ENCODE data around the gene MYO18A. TPM values are rescaled to one million over a fixed set of nuclear protein-coding genes. Genes with fewer than 3 reads are reported as not detected.

Gene MYO18A
- total RNA-seq, 1 donor from 2014 or later = 36.6 TPM

DNA sequence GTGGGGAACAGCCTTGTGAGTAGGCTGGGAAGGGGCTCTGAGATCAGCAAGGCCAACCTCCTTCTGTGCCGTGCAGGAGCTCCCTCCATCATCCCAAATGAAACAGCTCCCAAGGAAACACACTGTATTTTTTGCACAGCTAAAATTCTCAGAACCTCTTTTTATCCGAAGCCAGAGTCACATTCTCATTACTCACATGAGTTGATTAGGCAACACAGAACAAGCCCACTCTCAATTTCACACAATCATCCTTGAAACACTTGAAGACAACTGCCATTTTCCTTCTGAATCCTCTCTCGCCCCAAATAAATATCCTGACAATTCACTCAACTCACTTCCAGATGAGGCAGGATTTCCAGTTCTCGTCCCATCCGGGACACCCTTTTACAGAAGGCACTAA lies 66.1 kb downstream of the MYO18A start:
- peaks cover 8% of the 10 kb centered on the region for H3K4me1 Mint-ChIP-seq
- DNase-seq = no peak
- H3K27me3 Mint-ChIP-seq = no peaks in the 10 kb centered on the region
- intact Hi-C loops (cut with micrococcal nuclease) = loop anchor here (10.0 kb wide), 1 partner anchor 469 kb away; the partner anchor contains the start of gene BLTP2
- H3K36me3 Mint-ChIP-seq (ENCODE audit: low read depth) = peaks cover 27% of the 10 kb centered on the region
- H3K9me3 Mint-ChIP-seq = no peaks in the 10 kb centered on the region
- no peak overlapping the region for H3K27ac Mint-ChIP-seq
- H3K4me3 Mint-ChIP-seq = no peak overlapping the region

DNA sequence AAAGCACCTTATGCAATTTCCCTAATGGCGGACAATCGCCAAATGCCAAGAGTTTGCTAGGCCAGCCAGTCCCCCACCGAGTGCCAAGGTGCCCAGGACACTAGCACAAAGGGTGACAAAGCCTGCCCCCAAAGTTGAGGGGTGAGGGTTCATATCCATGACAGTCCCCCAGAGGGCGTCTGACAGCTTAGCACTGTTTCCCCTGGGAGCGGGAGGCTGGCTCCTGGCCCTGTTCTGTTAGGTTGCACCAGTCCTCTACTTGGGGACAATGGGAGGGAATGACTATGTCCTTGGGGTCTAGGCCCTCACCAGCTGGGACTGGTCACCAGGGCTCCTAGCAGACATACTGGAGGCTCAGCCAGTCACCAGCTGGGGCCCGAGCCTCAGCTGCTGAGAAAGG lies 66.9 kb downstream of the MYO18A start:
- DNase-seq = no peak
- Mint-ChIP-seq H3K4me3 (no peak overlapping the region), H3K36me3 (ENCODE audit: low read depth) (peaks cover 22% of the 10 kb centered on the region), H3K27me3 (no peaks in the 10 kb centered on the region), H3K4me1 (peaks cover 8% of the 10 kb centered on the region), H3K27ac (no peak overlapping the region), H3K9me3 (no peaks in the 10 kb centered on the region)
- intact Hi-C loops (cut with micrococcal nuclease) = loop anchor here (10.0 kb wide), 1 partner anchor 469 kb away; the partner anchor contains the start of gene BLTP2

DNA sequence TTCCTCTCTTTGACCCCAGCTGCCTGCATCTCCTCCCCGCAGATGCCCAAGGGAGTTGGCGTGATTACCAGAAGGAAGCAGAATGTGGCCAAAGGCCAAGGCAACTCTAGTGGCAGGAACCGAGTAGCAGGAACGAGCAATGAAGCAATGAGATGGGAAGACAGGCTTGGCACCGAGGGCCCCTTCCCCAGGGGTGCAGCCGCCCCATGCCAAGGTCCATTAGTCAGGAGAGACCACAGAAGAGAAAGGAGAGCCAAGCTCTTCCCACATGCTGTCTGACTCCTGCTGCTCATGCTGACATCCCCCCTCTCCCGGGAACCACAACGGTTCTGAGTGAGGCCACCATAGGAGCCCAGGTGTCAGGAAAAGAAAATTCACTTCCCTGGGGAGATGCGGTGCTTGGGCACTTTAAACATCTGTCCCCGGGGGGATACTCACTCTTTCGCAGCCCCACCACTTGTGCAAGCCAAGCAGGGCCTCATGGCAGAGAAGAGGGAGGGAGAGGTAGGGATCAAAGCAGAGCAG lies 67.4 kb downstream of the MYO18A start:
- no peaks in the 10 kb centered on the region for H3K9me3 Mint-ChIP-seq
- no peaks in the 10 kb centered on the region for H3K27me3 Mint-ChIP-seq
- DNase-seq = no peak
- intact Hi-C loops (cut with micrococcal nuclease) = loop anchor here (1.0 to 10.0 kb wide), 2 partner anchors 148 to 468 kb away; partner anchors contain the start of gene BLTP2
- peaks cover 8% of the 10 kb centered on the region for H3K4me1 Mint-ChIP-seq
- H3K4me3 Mint-ChIP-seq = no peak overlapping the region
- H3K36me3 Mint-ChIP-seq (ENCODE audit: low read depth) = peaks cover 25% of the 10 kb centered on the region
- no peak overlapping the region for H3K27ac Mint-ChIP-seq

DNA sequence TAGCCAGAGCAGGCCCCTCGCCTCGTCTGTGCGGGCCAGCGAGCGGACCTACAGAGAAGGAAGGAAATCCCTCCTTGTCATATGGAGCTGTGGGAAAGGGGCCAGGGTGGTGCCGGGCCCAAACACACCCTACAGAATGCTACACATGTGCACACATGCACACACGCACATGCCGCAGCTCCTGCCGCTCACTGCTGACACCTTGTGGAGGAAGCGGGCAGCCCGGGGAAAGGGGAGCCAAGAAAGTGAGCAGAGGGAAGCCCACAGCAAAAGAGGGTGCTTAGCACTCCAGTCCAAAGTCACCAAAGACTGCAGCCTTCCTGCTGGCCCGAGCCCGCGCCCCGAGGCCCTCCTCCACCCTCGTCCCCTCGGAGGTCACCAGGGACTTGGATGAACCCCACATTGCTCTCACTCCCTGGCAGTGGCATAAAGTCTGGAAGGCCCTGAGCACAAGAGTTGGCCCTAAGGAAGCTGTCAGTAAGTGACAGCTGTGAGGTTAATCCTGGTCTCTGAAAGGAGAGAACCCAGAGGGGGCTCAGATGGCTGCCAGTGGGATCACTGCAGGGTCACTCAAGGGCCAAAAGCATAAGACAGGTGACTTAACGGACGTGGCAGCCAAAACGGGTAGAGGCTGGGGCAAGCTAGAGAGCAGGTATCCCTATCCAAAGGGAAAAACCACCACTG lies 68.2 kb downstream of the MYO18A start:
- H3K4me1 Mint-ChIP-seq = peaks cover 5% of the 10 kb centered on the region
- H3K9me3 Mint-ChIP-seq = no peaks in the 10 kb centered on the region
- no peak overlapping the region for H3K4me3 Mint-ChIP-seq
- no peaks in the 10 kb centered on the region for H3K27me3 Mint-ChIP-seq
- no peak overlapping the region for H3K27ac Mint-ChIP-seq
- peak; percentile 91 for DNase-seq
- H3K36me3 Mint-ChIP-seq (ENCODE audit: low read depth) = peaks cover 28% of the 10 kb centered on the region
- intact Hi-C loops (cut with micrococcal nuclease) = loop anchor here (1.0 to 10.0 kb wide), 2 partner anchors 147 to 467 kb away; partner anchors contain the start of gene BLTP2

DNA sequence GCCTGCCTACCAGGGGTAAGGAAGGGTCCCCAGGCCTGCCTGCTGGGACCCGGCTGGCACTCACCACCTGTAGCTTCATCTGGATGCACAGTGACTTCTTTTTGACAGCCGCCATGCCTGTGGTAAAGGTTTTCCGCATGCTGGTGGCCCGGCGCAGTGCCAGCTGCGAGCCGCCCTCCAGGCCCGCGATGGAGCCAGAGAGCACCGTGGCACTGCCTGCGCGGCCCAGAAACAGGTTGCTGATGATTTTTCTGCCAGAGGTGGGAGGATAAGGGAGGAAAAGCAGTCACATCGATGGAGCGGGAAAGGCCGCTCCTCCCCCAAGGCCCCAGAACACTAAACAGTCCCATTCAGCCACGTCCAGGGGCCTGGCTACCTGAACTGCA lies 69.8 kb downstream of the MYO18A start:
- intact Hi-C loops (cut with micrococcal nuclease) = loop anchor here (10.0 kb wide), 1 partner anchor 466 kb away; the partner anchor contains the start of gene BLTP2
- no peaks in the 10 kb centered on the region for H3K27me3 Mint-ChIP-seq
- DNase-seq = no peak
- peaks cover 36% of the 10 kb centered on the region for H3K36me3 Mint-ChIP-seq (ENCODE audit: low read depth)
- no peak overlapping the region for H3K27ac Mint-ChIP-seq
- H3K4me3 Mint-ChIP-seq = no peak overlapping the region
- H3K4me1 Mint-ChIP-seq = no peaks in the 10 kb centered on the region
- H3K9me3 Mint-ChIP-seq = no peaks in the 10 kb centered on the region

- H3K4me1 Mint-ChIP-seq = no peaks in the 10 kb centered on the region
These were observed 70.5 kb downstream of the MYO18A start for GRCh38 chr17:29109477-29110371.

GRCh38 chr17:29108823-29109476 lies 71.2 kb downstream of the MYO18A start:
- Mint-ChIP-seq H3K9me3 (no peaks in the 10 kb centered on the region), H3K4me1 (no peaks in the 10 kb centered on the region)

More at GRCh38 chr17:29109477-29110371, 70.5 kb downstream of the MYO18A start:
- no peaks in the 10 kb centered on the region for H3K9me3 Mint-ChIP-seq
- DNase-seq = no peak
- H3K4me3 Mint-ChIP-seq = no peak overlapping the region
- H3K27me3 Mint-ChIP-seq = no peaks in the 10 kb centered on the region
- H3K36me3 Mint-ChIP-seq (ENCODE audit: low read depth) = peaks cover 39% of the 10 kb centered on the region
- intact Hi-C loops (cut with micrococcal nuclease) = loop anchor here (10.0 kb wide), 1 partner anchor 465 kb away; the partner anchor contains the start of gene BLTP2
- H3K27ac Mint-ChIP-seq = no peak overlapping the region

DNA sequence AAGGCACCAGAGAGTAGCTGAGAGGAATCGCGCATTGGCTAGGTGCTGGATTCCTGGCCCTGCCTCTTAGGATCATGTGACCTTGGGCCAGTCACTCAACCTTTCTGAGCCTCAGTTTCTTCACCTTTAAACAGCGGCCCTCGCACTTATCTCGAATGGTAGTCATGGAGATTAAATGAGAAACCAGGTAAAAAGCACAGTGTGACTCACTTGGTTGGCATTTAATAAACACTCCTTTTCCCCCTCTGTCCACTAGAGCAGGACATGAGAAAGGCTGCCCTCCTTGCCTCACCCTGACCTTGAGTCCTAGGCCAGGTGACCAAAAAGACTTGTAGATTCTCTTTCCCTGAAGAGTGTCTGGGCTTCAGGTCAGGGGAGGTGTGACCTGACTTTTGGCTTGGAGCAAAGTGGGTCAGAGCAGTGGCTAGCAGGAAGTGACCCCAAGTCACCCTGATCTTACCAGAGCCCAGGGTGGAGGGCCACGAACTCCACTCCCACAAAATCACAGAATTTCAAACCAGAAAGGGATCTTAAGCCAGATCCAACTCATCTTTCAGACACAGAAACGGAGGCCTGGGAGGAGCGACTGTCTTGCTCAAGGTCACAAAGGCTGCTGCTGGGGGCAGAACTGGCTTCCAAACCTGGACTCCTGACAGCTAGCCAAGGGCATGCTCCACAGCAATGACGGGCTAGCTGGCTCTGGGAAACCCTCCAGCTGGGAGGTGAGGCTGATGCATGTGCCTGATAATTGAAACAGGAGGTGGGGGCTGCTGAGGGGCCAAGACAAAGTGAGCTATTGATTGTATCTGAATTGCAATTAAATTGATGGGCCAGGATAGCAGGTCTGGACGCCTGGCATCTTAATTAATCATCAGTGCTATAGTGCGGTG lies 72.0 kb downstream of the MYO18A start:
- DNase-seq = no peak
- Mint-ChIP-seq H3K4me1 (no peaks in the 10 kb centered on the region), H3K36me3 (ENCODE audit: low read depth) (peaks cover 45% of the 10 kb centered on the region), H3K27me3 (no peaks in the 10 kb centered on the region), H3K4me3 (no peak overlapping the region), H3K27ac (no peak overlapping the region), H3K9me3 (no peaks in the 10 kb centered on the region)
- intact Hi-C loops (cut with micrococcal nuclease) = no loop called here

More at GRCh38 chr17:29108823-29109476, 71.2 kb downstream of the MYO18A start:
- H3K27ac Mint-ChIP-seq = no peak overlapping the region
- DNase-seq = no peak
- no peaks in the 10 kb centered on the region for H3K27me3 Mint-ChIP-seq
- H3K36me3 Mint-ChIP-seq (ENCODE audit: low read depth) = peaks cover 42% of the 10 kb centered on the region
- no peak overlapping the region for H3K4me3 Mint-ChIP-seq
- intact Hi-C loops (cut with micrococcal nuclease) = no loop called here

DNA sequence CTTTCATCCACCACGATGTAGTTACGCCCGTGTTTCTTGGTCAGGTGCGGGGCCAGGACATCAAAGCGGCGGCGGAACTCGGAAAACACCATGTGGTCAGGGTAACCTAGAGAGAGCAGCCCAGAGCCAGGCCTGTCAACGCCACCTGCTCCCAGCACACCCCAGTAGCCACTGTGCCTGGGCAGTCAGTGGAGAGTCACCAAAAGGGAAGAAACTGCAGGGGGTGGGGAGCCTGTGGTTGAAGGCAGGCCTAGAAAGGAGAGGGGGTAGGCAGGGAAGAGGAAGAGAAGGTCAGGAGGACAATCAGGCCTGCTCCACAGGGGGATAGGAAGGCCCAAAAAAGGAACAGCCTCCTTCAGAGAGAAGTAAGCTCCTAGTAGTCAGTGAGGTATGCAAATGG lies 73.1 kb downstream of the MYO18A start:
- H3K36me3 Mint-ChIP-seq (ENCODE audit: low read depth) = peaks cover 46% of the 10 kb centered on the region
- no peak overlapping the region for H3K4me3 Mint-ChIP-seq
- intact Hi-C loops (cut with micrococcal nuclease) = no loop called here
- H3K27me3 Mint-ChIP-seq = no peaks in the 10 kb centered on the region
- no peak overlapping the region for H3K27ac Mint-ChIP-seq
- no peaks in the 10 kb centered on the region for H3K4me1 Mint-ChIP-seq
- H3K9me3 Mint-ChIP-seq = no peaks in the 10 kb centered on the region
- no peak for DNase-seq

GRCh38 chr17:29103341-29103740 lies 76.9 kb downstream of the MYO18A start:
- Mint-ChIP-seq H3K4me3 (no peak overlapping the region), H3K27ac (no peak overlapping the region), H3K9me3 (no peaks in the 10 kb centered on the region), H3K36me3 (ENCODE audit: low read depth) (peaks cover 36% of the 10 kb centered on the region), H3K4me1 (no peaks in the 10 kb centered on the region), H3K27me3 (no peaks in the 10 kb centered on the region)
- intact Hi-C loops (cut with micrococcal nuclease) = no loop called here
- no peak for DNase-seq

DNA sequence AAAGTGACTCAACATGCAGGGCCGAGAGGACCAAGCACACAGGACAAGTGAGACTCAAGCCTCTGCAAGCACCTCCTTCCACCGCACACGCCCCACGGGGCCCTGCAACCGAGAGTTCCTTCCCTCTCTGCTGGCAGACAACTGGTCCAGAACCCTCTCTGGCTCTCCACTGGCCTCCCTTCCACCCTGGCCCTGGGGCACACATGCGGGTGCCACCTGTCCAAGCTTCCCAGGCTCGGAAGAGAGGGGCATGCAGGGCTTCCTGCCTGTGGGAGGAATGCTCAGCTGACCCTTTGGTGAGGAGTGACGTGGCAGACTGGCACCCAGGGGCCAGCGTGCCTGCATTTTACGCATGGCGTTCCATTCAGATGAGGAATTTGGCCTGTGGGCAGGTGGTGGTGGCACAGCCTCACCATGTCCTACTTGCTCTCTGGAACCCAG lies 77.4 kb downstream of the MYO18A start:
- no peak for DNase-seq
- H3K27ac Mint-ChIP-seq = no peak overlapping the region
- H3K4me3 Mint-ChIP-seq = no peak overlapping the region
- H3K36me3 Mint-ChIP-seq (ENCODE audit: low read depth) = peaks cover 38% of the 10 kb centered on the region
- H3K4me1 Mint-ChIP-seq = no peaks in the 10 kb centered on the region
- H3K27me3 Mint-ChIP-seq = no peaks in the 10 kb centered on the region
- H3K9me3 Mint-ChIP-seq = no peaks in the 10 kb centered on the region
- intact Hi-C loops (cut with micrococcal nuclease) = no loop called here

DNA sequence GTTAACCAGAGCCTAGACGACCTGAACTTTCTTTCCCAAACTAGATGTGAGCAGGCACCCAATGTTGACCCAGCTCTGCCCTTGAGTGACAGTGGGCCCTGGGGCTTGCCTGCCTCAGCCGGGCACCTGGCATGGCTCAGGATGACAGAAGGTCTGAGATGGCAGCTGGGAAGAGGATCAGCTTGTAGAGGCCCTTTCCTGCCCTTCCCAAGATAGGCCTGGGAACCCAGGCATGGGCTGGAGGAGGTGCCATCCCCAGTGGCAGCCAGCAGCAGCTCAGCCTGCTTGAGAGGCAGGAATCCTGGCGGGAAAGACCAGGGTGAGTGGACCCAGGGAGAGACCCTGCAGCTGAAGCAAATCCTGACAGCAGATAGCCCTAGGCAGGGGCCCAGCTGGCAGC lies 78.2 kb downstream of the MYO18A start:
- no peaks in the 10 kb centered on the region for H3K27me3 Mint-ChIP-seq
- H3K4me1 Mint-ChIP-seq = no peaks in the 10 kb centered on the region
- DNase-seq = no peak
- H3K36me3 Mint-ChIP-seq (ENCODE audit: low read depth) = peaks cover 41% of the 10 kb centered on the region
- H3K27ac Mint-ChIP-seq = no peak overlapping the region
- intact Hi-C loops (cut with micrococcal nuclease) = no loop called here
- no peaks in the 10 kb centered on the region for H3K9me3 Mint-ChIP-seq
- H3K4me3 Mint-ChIP-seq = no peak overlapping the region

- Mint-ChIP-seq H3K27me3 (no peaks in the 10 kb centered on the region), H3K27ac (no peak overlapping the region), H3K36me3 (ENCODE audit: low read depth) (peaks cover 36% of the 10 kb centered on the region), H3K9me3 (no peaks in the 10 kb centered on the region), H3K4me1 (no peaks in the 10 kb centered on the region), H3K4me3 (no peak overlapping the region)
- no peak for DNase-seq
- intact Hi-C loops (cut with micrococcal nuclease) = no loop called here
These were observed 79.9 kb downstream of the MYO18A start for GRCh38 chr17:29100296-29100695.

All from activated CD4-positive, alpha-beta T cell treated with anti-CD3 and anti-CD28 coated beads, Interleukin-2, amount 10 ng/mL, durations not matched to agents 24 days and 14 days (primary cell).